Gastroesophageal sphincter (tissue), 3 donors: Measurements from ENCODE around the gene MCC.

Experiments
- CTCF ChIP-seq, 4 experiments: fragments of 200-600 bp in 2 of 4; fragments of 450-650 bp in 2 of 4; sonication (generic) in 1 of 4; IDR thresholded peaks; one replicate each; pipeline ENCODE4 v1.5.1; 2017 to 2019; ENCODE audit warnings: antibody characterized with exemption in 4 of 4, mild to moderate bottlenecking in 2 of 4, moderate library complexity in 2 of 4
- EP300 ChIP-seq: sonication (generic); formaldehyde crosslinking; IDR thresholded peaks from one replicate; pipeline ENCODE4 v1.6.1; 2017; ENCODE audit warnings: antibody characterized with exemption, mild to moderate bottlenecking
- POLR2A ChIP-seq, 2 donors: fragments of 450-650 bp; IDR thresholded peaks; one replicate each; pipeline ENCODE4 v1.6.1; 2017; ENCODE audit warnings: antibody characterized with exemption in 2 of 2, mild to moderate bottlenecking in 2 of 2, moderate library complexity in 1 of 2
- POLR2AphosphoS5 ChIP-seq: sonication (generic); formaldehyde crosslinking; IDR thresholded peaks from one replicate; pipeline ENCODE4 v1.6.1; 2017; ENCODE audit warnings: antibody characterized with exemption

DNA sequence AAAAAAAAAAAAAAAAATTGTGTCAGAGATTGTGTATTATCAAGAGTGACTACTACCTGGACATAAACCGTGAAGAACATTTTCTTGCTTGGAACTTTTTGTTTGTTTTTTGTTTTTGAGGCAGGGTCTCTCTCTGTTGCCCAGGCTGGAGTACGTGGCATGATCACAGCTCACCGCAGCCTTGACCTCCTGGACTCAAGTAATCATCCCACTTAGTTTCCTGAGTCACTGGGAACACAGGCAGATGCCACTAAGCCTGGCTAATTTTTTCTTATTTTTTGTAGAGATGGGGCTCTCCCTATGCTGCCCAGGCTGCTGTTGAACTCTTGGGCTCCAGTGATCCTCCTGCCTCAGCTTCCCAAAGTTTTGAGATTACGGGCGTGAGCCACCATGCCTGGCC lies 485.8 kb downstream of the MCC start:
- TF ChIP-seq POLR2A (IDR thresholded peaks at IDR 0.05) = no peak
- TF ChIP-seq CTCF (IDR thresholded peaks at IDR 0.05) = no peak
- no peak for TF ChIP-seq EP300
- TF ChIP-seq POLR2AphosphoS5 = no peak
